Activated CD8-positive, alpha-beta memory T cell treated with anti-CD3 and anti-CD28 coated beads for 24 hours (primary cell): Measurements from ENCODE around the gene PRR5L.
A peak's percentile ranks its signal among the peaks of the same experiment; 100 is the strongest.

Experiments used
- DNase-seq: peaks from one replicate; pipeline ENCODE4 v3.0.0-alpha.2; 2020

PRR5L gene

GRCh38 chr11:36380296-36381014 is 84.4 kb downstream of the PRR5L start:
- DNase-seq: no peak

GRCh38 chr11:36381015-36381360 is 84.9 kb downstream of the PRR5L start:
- no peak for DNase-seq

- no peak for DNase-seq
These were observed 87.1 kb downstream of the PRR5L start for GRCh38 chr11:36383195-36383594.

GRCh38 chr11:36385121-36385970 is 89.3 kb downstream of the PRR5L start:
- no peak for DNase-seq

GRCh38 chr11:36386411-36386810 is 90.3 kb downstream of the PRR5L start:
- no peak for DNase-seq

GRCh38 chr11:36388071-36388470 is 92.0 kb downstream of the PRR5L start:
- no peak for DNase-seq

GRCh38 chr11:36388951-36389350 is 92.9 kb downstream of the PRR5L start:
- no peak for DNase-seq

GRCh38 chr11:36389811-36390210 is 93.7 kb downstream of the PRR5L start:
- no peak for DNase-seq

- DNase-seq: no peak
These were observed 94.9 kb downstream of the PRR5L start for GRCh38 chr11:36390963-36391471.

GRCh38 chr11:36392196-36392595 is 96.1 kb downstream of the PRR5L start:
- DNase-seq: no peak

- no peak for DNase-seq
These were observed 98.0 kb downstream of the PRR5L start for GRCh38 chr11:36394056-36394455.

GRCh38 chr11:36394926-36395325 is 98.8 kb downstream of the PRR5L start:
- no peak for DNase-seq

GRCh38 chr11:36395978-36396736 is 100.1 kb downstream of the PRR5L start:
- no peak for DNase-seq

GRCh38 chr11:36398231-36398953 is 102.3 kb downstream of the PRR5L start:
- no peak for DNase-seq

GRCh38 chr11:36399236-36399635 is 103.1 kb downstream of the PRR5L start:
- DNase-seq: peak; percentile 5

GRCh38 chr11:36399745-36400144 is 103.7 kb downstream of the PRR5L start:
- peak; percentile 11 for DNase-seq

- DNase-seq: peak; percentile 52
These were observed 104.8 kb downstream of the PRR5L start for GRCh38 chr11:36400766-36401455.

- DNase-seq: no peak
These were observed 106.6 kb downstream of the PRR5L start for GRCh38 chr11:36402568-36403170.

GRCh38 chr11:36403661-36404060 is 107.6 kb downstream of the PRR5L start:
- DNase-seq: peak; percentile 5

- peak; percentile 28 for DNase-seq
These were observed 108.7 kb downstream of the PRR5L start for GRCh38 chr11:36404831-36405230.

- DNase-seq: peak; percentile 37
These were observed 109.7 kb downstream of the PRR5L start for GRCh38 chr11:36405585-36406367.
